Tibial nerve (tissue), 4 donors: ENCODE results near the gene TULP4. TPM values are rescaled to one million over a fixed set of nuclear protein-coding genes. Genes with fewer than 3 reads are reported as not detected.

Experiments used
- DNase-seq, 2 donors: peaks; one replicate each; pipeline ENCODE4 v3.0.0-alpha.2; 2019; ENCODE audit warnings: low spot score in 2 of 2
- H3K27ac ChIP-seq, 4 donors: fragments of 200-600 bp; sonication (generic) in 3 of 4; one replicate each; pipeline ENCODE4 v1.5.1; 2017 to 2019; ENCODE audit warnings: mild to moderate bottlenecking in 1 of 4
- H3K27me3 ChIP-seq, 2 donors: fragments of 200-600 bp; sonication (generic) in 1 of 2; one replicate each; pipeline versions ENCODE4 v1.5.1 to v1.6.0; 2017 to 2019
- H3K36me3 ChIP-seq, 3 donors: fragments of 200-600 bp; sonication (generic); one replicate each; pipeline ENCODE4 v1.5.1; 2018 to 2019
- H3K4me1 ChIP-seq, 4 donors: fragments of 200-600 bp; sonication (generic) in 3 of 4; one replicate each; pipeline ENCODE4 v1.5.1; 2017 to 2019
- H3K4me3 ChIP-seq, 4 donors: fragments of 200-600 bp; sonication (generic) in 3 of 4; one replicate each; pipeline ENCODE4 v1.5.1; 2017 to 2019; ENCODE audit warnings: mild to moderate bottlenecking in 1 of 4, moderate library complexity in 1 of 4
- H3K9me3 ChIP-seq, 4 donors: fragments of 200-600 bp; sonication (generic) in 3 of 4; one replicate each; pipeline ENCODE4 v1.5.1; 2017 to 2019
- CTCF ChIP-seq, 5 experiments: fragments of 200-600 bp in 3 of 5; fragments of 450-650 bp in 2 of 5; sonication (generic) in 3 of 5; IDR thresholded peaks; one replicate each; pipeline ENCODE4 v1.5.1; 2016 to 2019; ENCODE audit warnings: antibody characterized with exemption in 5 of 5, mild to moderate bottlenecking in 3 of 5, moderate library complexity in 2 of 5
- EP300 ChIP-seq, 2 donors: sonication (generic); formaldehyde crosslinking; IDR thresholded peaks; one replicate each; pipeline ENCODE4 v1.6.1; 2017; ENCODE audit warnings: antibody characterized with exemption in 2 of 2, mild to moderate bottlenecking in 1 of 2
- POLR2A ChIP-seq, 2 donors: fragments of 450-650 bp; IDR thresholded peaks; one replicate each; pipeline ENCODE4 v1.6.1; 2017; ENCODE audit warnings: antibody characterized with exemption in 2 of 2, mild to moderate bottlenecking in 2 of 2, moderate library complexity in 2 of 2
- WGBS, 2 donors: methylation state at CpG; one replicate each; pipeline ENCODE4 v1.1.5; 2018; 5-methylcytosine and 5-hydroxymethylcytosine counted together
- total RNA-seq, 4 donors: library from RNA; depleted of rRNA; stranded (reverse); fragments of >200 nt; gene quantifications; one replicate each; pipeline ENCODE4 v1.1.0, GENCODE V29; 2016

The TULP4 gene
- total RNA-seq, 4 donors from 2014 or later: 91.2 to 109 (median 101) TPM

- Histone ChIP-seq H3K9me3 (peaks cover 0 to 5% (median 0%) of the 10 kb centered on the region in 4 donors), H3K4me1 (peaks cover 0 to 6% (median 0%) of the 10 kb centered on the region in 4 donors), H3K36me3 (peaks cover 0 to 12% (median 0%) of the 10 kb centered on the region in 3 donors), H3K27me3 (no peaks in the 10 kb centered on the region), H3K4me3 (no peak overlapping the region), H3K27ac (peak overlapping the region in 1 of 4 donors; percentile 60)
- 59 to 65% methylated on average over 4 of the region's 4 CpGs for WGBS, 2 donors
- no peak for DNase-seq
- no peak for TF ChIP-seq CTCF (IDR thresholded peaks at IDR 0.05)
- no peak for TF ChIP-seq POLR2A (IDR thresholded peaks at IDR 0.05)
- no peak for TF ChIP-seq EP300 (IDR thresholded peaks at IDR 0.05)
Measured at GRCh38 chr6:158416883-158417759, 104.9 kb downstream of the TULP4 start.

- peaks cover 0 to 6% (median 0%) of the 10 kb centered on the region in 4 donors for H3K4me1 ChIP-seq
- peaks cover 0 to 5% (median 0%) of the 10 kb centered on the region in 4 donors for H3K9me3 ChIP-seq
- H3K27me3 ChIP-seq: no peaks in the 10 kb centered on the region
- DNase-seq: no peak
- H3K36me3 ChIP-seq: peaks cover 0 to 12% (median 0%) of the 10 kb centered on the region in 3 donors
- H3K27ac ChIP-seq: peak overlapping the region in 1 of 4 donors; percentile 60
- 54 to 58% methylated on average over 1 of the region's 1 CpG for WGBS, 2 donors
- H3K4me3 ChIP-seq: no peak overlapping the region
- no peak for TF ChIP-seq POLR2A (IDR thresholded peaks at IDR 0.05)
- TF ChIP-seq CTCF (IDR thresholded peaks at IDR 0.05): no peak
- no peak for TF ChIP-seq EP300 (IDR thresholded peaks at IDR 0.05)
Measured at GRCh38 chr6:158417760-158418098, 105.5 kb downstream of the TULP4 start.

- H3K36me3 ChIP-seq: peaks cover 0 to 5% (median 0%) of the 10 kb centered on the region in 3 donors
- no peak overlapping the region for H3K4me3 ChIP-seq
- no peak for DNase-seq
- WGBS, 2 donors: 93 to 100% methylated on average over 2 of the region's 2 CpGs
- no peak overlapping the region for H3K27ac ChIP-seq
- H3K4me1 ChIP-seq: peaks cover 0 to 6% (median 0%) of the 10 kb centered on the region in 4 donors
- peaks cover 0 to 5% (median 0%) of the 10 kb centered on the region in 4 donors for H3K9me3 ChIP-seq
- no peak for TF ChIP-seq EP300 (IDR thresholded peaks at IDR 0.05)
- TF ChIP-seq CTCF (IDR thresholded peaks at IDR 0.05): no peak
- no peak for TF ChIP-seq POLR2A (IDR thresholded peaks at IDR 0.05)
- no peaks in the 10 kb centered on the region for H3K27me3 ChIP-seq
Measured at GRCh38 chr6:158418501-158418900, 106.2 kb downstream of the TULP4 start.

GRCh38 chr6:158419339-158419909 lies 107.2 kb downstream of the TULP4 start:
- H3K4me3 ChIP-seq: no peak overlapping the region
- WGBS, 2 donors: 94 to 96% methylated on average over 2 of the region's 2 CpGs
- TF ChIP-seq EP300 (IDR thresholded peaks at IDR 0.05) (no peak), POLR2A (IDR thresholded peaks at IDR 0.05) (no peak), CTCF (IDR thresholded peaks at IDR 0.05) (no peak)

GRCh38 chr6:158421381-158421780 lies 109.1 kb downstream of the TULP4 start:
- no peaks in the 10 kb centered on the region for H3K27me3 ChIP-seq
- TF ChIP-seq POLR2A (IDR thresholded peaks at IDR 0.05) (no peak), CTCF (IDR thresholded peaks at IDR 0.05) (no peak), EP300 (IDR thresholded peaks at IDR 0.05) (no peak)
- peaks cover 0 to 5% (median 0%) of the 10 kb centered on the region in 4 donors for H3K9me3 ChIP-seq
- no peaks in the 10 kb centered on the region for H3K36me3 ChIP-seq
- H3K4me3 ChIP-seq: no peak overlapping the region
- peaks cover 0 to 6% (median 0%) of the 10 kb centered on the region in 4 donors for H3K4me1 ChIP-seq
- 76 to 79% methylated on average over 4 of the region's 4 CpGs for WGBS, 2 donors
- no peak for DNase-seq
- H3K27ac ChIP-seq: no peak overlapping the region

More at GRCh38 chr6:158419339-158419909, 107.2 kb downstream of the TULP4 start:
- no peaks in the 10 kb centered on the region for H3K36me3 ChIP-seq
- no peaks in the 10 kb centered on the region for H3K27me3 ChIP-seq
- no peak overlapping the region for H3K27ac ChIP-seq
- peaks cover 0 to 5% (median 0%) of the 10 kb centered on the region in 4 donors for H3K9me3 ChIP-seq
- peaks cover 0 to 6% (median 0%) of the 10 kb centered on the region in 4 donors for H3K4me1 ChIP-seq
- no peak for DNase-seq
